HepG2 (cell line): ENCODE data around the gene CBX2. TPM values are rescaled to one million over a fixed set of nuclear protein-coding genes. Genes with fewer than 3 reads are reported as not detected.

Experiments used
- HNF4G ChIP-seq, 2 experiments: sonication (generic) in 1 of 2; formaldehyde crosslinking in 1 of 2; IDR thresholded peaks; 2 replicates each; pipeline versions ENCODE4 v1.4.0 to v1.6.1; 2011 to 2020; ENCODE audit warnings: borderline replicate concordance in 2 of 2, low read depth in 2 of 2, mild to moderate bottlenecking in 2 of 2, low read length in 1 of 2, missing genetic modification reagents in 1 of 2, moderate library complexity in 1 of 2
- HNRNPH1 ChIP-seq: fragments of 200-400 bp; formaldehyde crosslinking; optimal IDR thresholded peaks from 2 replicates; pipeline ENCODE3; 2017; ENCODE audit warnings: mild to moderate bottlenecking, low read depth, low read length
- IKZF4 ChIP-seq: sonication (generic); formaldehyde crosslinking; IDR thresholded peaks from 2 replicates; pipeline ENCODE4 v1.5.1; 2020; ENCODE audit warnings: borderline replicate concordance, mild to moderate bottlenecking, low read depth, missing genetic modification reagents; ENCODE audit errors: not compliant biosample characterization
- KDM6A ChIP-seq: IDR thresholded peaks from 2 replicates; pipeline ENCODE4 v1.6.1; 2016; ENCODE audit warnings: low read depth
- RORA ChIP-seq: sonication (generic); formaldehyde crosslinking; IDR thresholded peaks from 2 replicates; pipeline ENCODE4 v1.5.0; 2020; ENCODE audit warnings: mild to moderate bottlenecking, missing genetic modification reagents, moderate library complexity
- SATB2 ChIP-seq: sonication (generic); formaldehyde crosslinking; IDR thresholded peaks from 2 replicates; pipeline ENCODE4 v1.5.0; 2020; ENCODE audit warnings: missing genetic modification reagents
- SKI ChIP-seq: fragments of 450-650 bp; IDR thresholded peaks from one replicate; pipeline ENCODE4 v1.6.1; 2018; ENCODE audit warnings: mild to moderate bottlenecking; ENCODE audit not compliant: partially characterized antibody
- SMARCE1 ChIP-seq: fragments of 450-650 bp; IDR thresholded peaks from 2 replicates; pipeline ENCODE4 v1.6.1; 2017; ENCODE audit warnings: borderline replicate concordance
- SP5 ChIP-seq: IDR thresholded peaks from 2 replicates; pipeline ENCODE4 v1.6.1; 2016; ENCODE audit warnings: low read depth, borderline replicate concordance
- SYNCRIP ChIP-seq: fragments of 200-400 bp; formaldehyde crosslinking; IDR thresholded peaks from 2 replicates; pipeline ENCODE4 v1.6.1; 2018; ENCODE audit warnings: mild to moderate bottlenecking, low read depth, low read length; ENCODE audit not compliant: insufficient read depth
- THAP11 ChIP-seq: IDR thresholded peaks from 2 replicates; pipeline ENCODE4 v1.6.1; 2016; ENCODE audit warnings: missing biosample characterization, missing genetic modification reagents
- ZC3H4 ChIP-seq: sonication (generic); formaldehyde crosslinking; IDR thresholded peaks from 2 replicates; pipeline ENCODE4 v1.4.0; 2020; ENCODE audit warnings: missing genetic modification reagents, borderline replicate concordance
- ZNF232 ChIP-seq: sonication (generic); formaldehyde crosslinking; IDR thresholded peaks from 2 replicates; pipeline ENCODE4 v1.4.0; 2020; ENCODE audit warnings: missing genetic modification reagents, borderline replicate concordance
- ZNF3 ChIP-seq: IDR thresholded peaks from 2 replicates; pipeline ENCODE4 v1.7.0; 2017; ENCODE audit warnings: inconsistent platforms
- ZNF326 ChIP-seq: sonication (generic); formaldehyde crosslinking; IDR thresholded peaks from 2 replicates; pipeline ENCODE4 v1.4.0; 2020; ENCODE audit warnings: missing genetic modification reagents, borderline replicate concordance
- ZNF335 ChIP-seq: sonication (generic); formaldehyde crosslinking; IDR thresholded peaks from 2 replicates; pipeline ENCODE4 v1.4.0; 2020; ENCODE audit warnings: missing genetic modification reagents
- ZNF350 ChIP-seq: sonication (generic); formaldehyde crosslinking; IDR thresholded peaks from 2 replicates; pipeline ENCODE4 v1.4.0; 2020; ENCODE audit warnings: mild to moderate bottlenecking, low read depth, missing genetic modification reagents, borderline replicate concordance
- ZNF607 ChIP-seq: sonication (generic); formaldehyde crosslinking; IDR thresholded peaks from 2 replicates; pipeline ENCODE4 v1.5.1; 2020; ENCODE audit warnings: missing genetic modification reagents, mild to moderate bottlenecking, borderline replicate concordance
- ZNF720 ChIP-seq: sonication (generic); formaldehyde crosslinking; IDR thresholded peaks from 2 replicates; pipeline ENCODE4 v1.4.0; 2020; ENCODE audit warnings: missing genetic modification reagents
- ZNF879 ChIP-seq: sonication (generic); formaldehyde crosslinking; IDR thresholded peaks from 2 replicates; pipeline ENCODE4 v1.8.1; 2023; ENCODE audit warnings: missing genetic modification reagents
- ZSCAN31 ChIP-seq: sonication (generic); formaldehyde crosslinking; IDR thresholded peaks from 2 replicates; pipeline ENCODE4 v1.5.0; 2020; ENCODE audit warnings: low read depth, mild to moderate bottlenecking, missing genetic modification reagents
- polyA plus RNA-seq, 8 experiments: library from polyadenylated mRNA; depleted of rRNA in 3 of 8; stranded (reverse) in 7 of 8; unstranded in 1 of 8; fragments of >200 nt; fragmentation: Illumina TruSeq in 4 of 8; extraction: Trizol in 4 of 8; gene quantifications; 2 replicates each; pipeline versions ENCODE4 v1.2.1 to v1.2.3, GENCODE V29; 2011 to 2016; ENCODE audit warnings: low read depth in 4 of 8, missing spikeins in 1 of 8, mixed read lengths in 1 of 8; ENCODE audit not compliant: insufficient read depth in 1 of 8
- total RNA-seq, 5 experiments: library from RNA; depleted of rRNA; stranded (reverse); fragments of >200 nt; fragmentation: Illumina TruSeq; extraction: Trizol; gene quantifications; 2 replicates each; pipeline ENCODE4 v1.2.3, GENCODE V29; 2016; ENCODE audit warnings: low read depth in 1 of 5
- TF ChIP-seq, protein P1 (sequence below): IDR thresholded peaks from 2 replicates; pipeline ENCODE4 v1.6.1; 2012; ENCODE audit warnings: low read depth, low read length, improper control_type of control experiment
- TF ChIP-seq, protein P2 (sequence below): IDR thresholded peaks from 2 replicates; pipeline ENCODE4 v1.6.1; 2016
- TF ChIP-seq, protein P3 (sequence below): sonication (generic); formaldehyde crosslinking; IDR thresholded peaks from 2 replicates; pipeline ENCODE4 v1.4.0; 2020; ENCODE audit warnings: missing genetic modification reagents
- TF ChIP-seq, protein P4 (sequence below): sonication (generic); formaldehyde crosslinking; IDR thresholded peaks from 2 replicates; pipeline ENCODE4 v1.5.1; 2020; ENCODE audit warnings: missing genetic modification reagents, mild to moderate bottlenecking, borderline replicate concordance
- TF ChIP-seq, protein P5 (sequence below): sonication (generic); formaldehyde crosslinking; IDR thresholded peaks from 2 replicates; pipeline ENCODE4 v1.4.0; 2020; ENCODE audit warnings: mild to moderate bottlenecking, missing genetic modification reagents

CBX2 gene
- total and polyA plus RNA-seq, 2 of the 13 experiments (the other 11 are each of a cell fraction or from before 2014, with no cell fraction given) = 14.5 to 31.1 TPM

DNA sequence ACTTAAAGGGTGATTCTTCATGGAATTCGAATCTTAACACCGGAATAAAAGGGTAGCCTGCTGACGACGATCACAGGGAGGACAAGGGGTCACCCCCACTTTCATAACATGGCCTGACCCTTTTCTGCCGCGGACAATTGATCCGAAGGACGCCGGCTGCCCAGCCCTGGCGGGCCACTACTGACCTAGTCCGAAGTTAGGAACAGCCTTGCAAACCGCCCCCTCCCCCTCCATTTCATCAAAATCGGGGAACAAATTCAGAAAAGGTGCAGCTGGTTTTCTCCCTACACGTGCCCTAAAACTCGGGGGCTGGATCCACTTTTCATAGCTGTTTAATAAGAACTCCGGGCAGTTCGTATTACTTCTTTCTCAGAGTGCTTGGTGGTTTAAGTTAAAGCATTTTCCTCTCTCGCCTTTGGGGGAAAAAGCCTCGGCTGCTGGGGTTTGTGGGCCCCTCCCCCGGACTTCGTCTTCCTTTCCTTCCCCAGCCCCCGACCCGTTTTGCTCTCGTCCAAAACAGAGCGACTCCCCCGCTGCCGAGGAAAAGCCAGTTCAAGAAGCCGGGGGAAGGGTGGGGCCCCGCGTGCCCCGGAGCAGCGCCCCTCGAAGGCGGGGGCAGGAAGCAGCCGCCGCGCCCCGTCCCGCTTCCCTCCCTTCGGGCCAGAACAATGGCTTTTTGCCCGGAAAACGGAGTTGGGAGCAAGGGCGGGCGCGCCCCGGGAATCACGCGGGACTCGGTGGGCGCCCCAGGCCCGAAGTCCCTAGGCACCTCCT lies 641 bp upstream of the CBX2 start (continued):
- TF ChIP-seq, protein P1, sequence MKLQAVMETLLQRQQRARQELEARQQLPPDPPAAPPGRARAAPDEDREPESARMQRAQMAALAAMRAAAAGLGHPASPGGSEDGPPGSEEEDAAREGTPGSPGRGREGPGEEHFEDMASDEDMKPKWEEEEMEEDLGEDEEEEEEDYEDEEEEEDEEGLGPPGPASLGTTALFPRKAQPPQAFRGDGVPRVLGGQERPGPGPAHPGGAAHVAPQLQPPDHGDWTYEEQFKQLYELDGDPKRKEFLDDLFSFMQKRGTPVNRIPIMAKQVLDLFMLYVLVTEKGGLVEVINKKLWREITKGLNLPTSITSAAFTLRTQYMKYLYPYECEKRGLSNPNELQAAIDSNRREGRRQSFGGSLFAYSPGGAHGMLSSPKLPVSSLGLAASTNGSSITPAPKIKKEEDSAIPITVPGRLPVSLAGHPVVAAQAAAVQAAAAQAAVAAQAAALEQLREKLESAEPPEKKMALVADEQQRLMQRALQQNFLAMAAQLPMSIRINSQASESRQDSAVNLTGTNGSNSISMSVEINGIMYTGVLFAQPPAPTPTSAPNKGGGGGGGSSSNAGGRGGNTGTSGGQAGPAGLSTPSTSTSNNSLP = no peak
- TF ChIP-seq, protein P2, sequence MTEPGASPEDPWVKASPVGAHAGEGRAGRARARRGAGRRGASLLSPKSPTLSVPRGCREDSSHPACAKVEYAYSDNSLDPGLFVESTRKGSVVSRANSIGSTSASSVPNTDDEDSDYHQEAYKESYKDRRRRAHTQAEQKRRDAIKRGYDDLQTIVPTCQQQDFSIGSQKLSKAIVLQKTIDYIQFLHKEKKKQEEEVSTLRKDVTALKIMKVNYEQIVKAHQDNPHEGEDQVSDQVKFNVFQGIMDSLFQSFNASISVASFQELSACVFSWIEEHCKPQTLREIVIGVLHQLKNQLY (CRISPR knock-in tag) = peak; percentile 57; the same call in 1 of the 2 replicates
- no peak for TF ChIP-seq ZNF3
- no peak for TF ChIP-seq THAP11 (CRISPR knock-in tag)
- no peak for TF ChIP-seq HNRNPH1
- TF ChIP-seq, protein P3, sequence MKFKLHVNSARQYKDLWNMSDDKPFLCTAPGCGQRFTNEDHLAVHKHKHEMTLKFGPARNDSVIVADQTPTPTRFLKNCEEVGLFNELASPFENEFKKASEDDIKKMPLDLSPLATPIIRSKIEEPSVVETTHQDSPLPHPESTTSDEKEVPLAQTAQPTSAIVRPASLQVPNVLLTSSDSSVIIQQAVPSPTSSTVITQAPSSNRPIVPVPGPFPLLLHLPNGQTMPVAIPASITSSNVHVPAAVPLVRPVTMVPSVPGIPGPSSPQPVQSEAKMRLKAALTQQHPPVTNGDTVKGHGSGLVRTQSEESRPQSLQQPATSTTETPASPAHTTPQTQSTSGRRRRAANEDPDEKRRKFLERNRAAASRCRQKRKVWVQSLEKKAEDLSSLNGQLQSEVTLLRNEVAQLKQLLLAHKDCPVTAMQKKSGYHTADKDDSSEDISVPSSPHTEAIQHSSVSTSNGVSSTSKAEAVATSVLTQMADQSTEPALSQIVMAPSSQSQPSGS = no peak
- no peak for TF ChIP-seq SMARCE1
- no peak for TF ChIP-seq SP5 (CRISPR knock-in tag)
- TF ChIP-seq KDM6A (CRISPR knock-in tag) = no peak
- TF ChIP-seq SYNCRIP = no peak
- TF ChIP-seq HNF4G (IDR thresholded peaks at IDR 0.05; ENCODE audit: borderline replicate concordance, low read depth, low read length) = no peak; the same call in 1 of the 2 replicates
- TF ChIP-seq HNF4G (CRISPR knock-in tag; IDR thresholded peaks at IDR 0.05; ENCODE audit: borderline replicate concordance, low read depth) = peak; percentile 18; the same call in 1 of the 2 replicates
- TF ChIP-seq ZNF326 (CRISPR knock-in tag) = no peak
- TF ChIP-seq ZNF232 (CRISPR knock-in tag) = no peak
- no peak for TF ChIP-seq IKZF4
- no peak; the same call in 1 of the 2 replicates for TF ChIP-seq ZNF607 (CRISPR knock-in tag)
- no peak for TF ChIP-seq ZNF720 (CRISPR knock-in tag)
- TF ChIP-seq, protein P4, sequence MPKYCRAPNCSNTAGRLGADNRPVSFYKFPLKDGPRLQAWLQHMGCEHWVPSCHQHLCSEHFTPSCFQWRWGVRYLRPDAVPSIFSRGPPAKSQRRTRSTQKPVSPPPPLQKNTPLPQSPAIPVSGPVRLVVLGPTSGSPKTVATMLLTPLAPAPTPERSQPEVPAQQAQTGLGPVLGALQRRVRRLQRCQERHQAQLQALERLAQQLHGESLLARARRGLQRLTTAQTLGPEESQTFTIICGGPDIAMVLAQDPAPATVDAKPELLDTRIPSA (CRISPR knock-in tag) = 0 out of 2 replicates have a peak, but pooled peaks have one; percentile 13
- TF ChIP-seq ZNF350 (CRISPR knock-in tag) = peak; percentile 43; the same call in 1 of the 2 replicates
- no peak for TF ChIP-seq SATB2 (CRISPR knock-in tag)
- no peak for TF ChIP-seq ZC3H4
- TF ChIP-seq ZNF335 (CRISPR knock-in tag) = no peak; the same call in 1 of the 2 replicates
- TF ChIP-seq RORA (CRISPR knock-in tag) = no peak
- TF ChIP-seq, protein P5, sequence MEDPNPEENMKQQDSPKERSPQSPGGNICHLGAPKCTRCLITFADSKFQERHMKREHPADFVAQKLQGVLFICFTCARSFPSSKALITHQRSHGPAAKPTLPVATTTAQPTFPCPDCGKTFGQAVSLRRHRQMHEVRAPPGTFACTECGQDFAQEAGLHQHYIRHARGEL (CRISPR knock-in tag) = no peak
- TF ChIP-seq ZNF879 (CRISPR knock-in tag) = no peak
- TF ChIP-seq SKI = peak; percentile 31
- 0 out of 2 replicates have a peak, but pooled peaks have one; percentile 6 for TF ChIP-seq ZSCAN31 (CRISPR knock-in tag)
